ENCODE measurements around the gene MRPS27.
"Not testable (repeated sequence)": the region's sequence is repeated elsewhere in the genome, so short reads cannot be mapped to it uniquely, and the experiment has no call there.

Gene MRPS27

GRCh38 chr5:72325566-72326305 is 5.7 kb upstream of the MRPS27 start:
- no peak for DNase-seq

- no peak for DNase-seq
Observed at GRCh38 chr5:72324189-72324825, 4.3 kb upstream of the MRPS27 start.

DNA sequence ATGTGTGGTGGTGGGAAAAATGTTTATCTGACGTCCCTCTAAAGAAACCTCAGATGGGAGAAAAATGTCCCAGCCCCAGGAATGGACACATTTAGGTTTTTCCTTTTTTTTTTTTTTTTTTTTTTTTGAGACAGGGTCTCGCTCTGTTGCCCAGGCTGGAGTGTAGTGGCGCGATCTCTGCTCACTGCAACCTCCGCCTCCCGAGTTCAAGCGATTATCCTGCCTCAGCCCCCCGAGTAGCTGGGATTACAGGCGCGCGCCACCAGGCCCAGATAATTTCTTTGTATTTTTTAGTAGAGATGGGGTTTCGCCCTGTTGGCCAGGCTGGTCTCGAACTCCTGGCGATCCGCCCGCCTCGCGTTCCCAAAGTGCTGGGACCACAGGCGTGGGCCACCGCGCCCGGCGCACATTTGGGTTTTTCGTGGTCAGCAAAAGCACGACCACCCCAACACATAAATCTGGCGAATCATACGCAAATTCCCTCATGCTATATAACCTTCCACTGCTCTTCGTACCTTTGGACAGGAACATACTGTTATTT is 535 bp downstream of the MRPS27 start:
- peak; percentile 19 to 46 (median 22) for DNase-seq

DNA sequence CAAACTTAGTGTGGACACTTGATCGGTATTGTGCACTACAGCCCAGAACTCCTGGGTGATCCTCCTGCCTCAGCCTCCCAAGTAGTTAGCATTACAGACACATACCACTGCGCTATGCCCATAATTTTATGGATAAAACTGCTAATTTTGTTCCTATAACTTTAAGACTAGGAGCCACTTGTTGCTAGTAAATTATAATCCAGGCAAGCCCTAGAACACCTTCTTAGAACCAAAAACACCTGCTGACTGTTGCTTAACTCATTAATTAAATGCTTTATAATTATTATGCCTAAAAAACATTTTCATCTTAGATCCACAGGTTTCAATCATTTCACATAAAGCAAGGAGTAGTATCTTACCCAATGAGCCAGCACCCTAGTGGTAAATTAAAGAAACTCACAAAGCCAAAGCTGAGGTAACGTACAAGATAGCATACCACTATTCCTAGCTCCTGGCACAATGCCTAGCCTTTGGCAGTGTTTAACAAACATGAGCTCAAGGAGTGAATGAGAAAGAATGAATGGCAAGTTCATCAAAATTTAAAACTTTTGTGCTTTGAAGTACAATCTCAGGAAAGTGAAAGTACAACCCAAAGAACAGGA is 5.4 kb downstream of the MRPS27 start:
- peak in 2 of 3 donors; percentile 5 to 7 for DNase-seq

DNA sequence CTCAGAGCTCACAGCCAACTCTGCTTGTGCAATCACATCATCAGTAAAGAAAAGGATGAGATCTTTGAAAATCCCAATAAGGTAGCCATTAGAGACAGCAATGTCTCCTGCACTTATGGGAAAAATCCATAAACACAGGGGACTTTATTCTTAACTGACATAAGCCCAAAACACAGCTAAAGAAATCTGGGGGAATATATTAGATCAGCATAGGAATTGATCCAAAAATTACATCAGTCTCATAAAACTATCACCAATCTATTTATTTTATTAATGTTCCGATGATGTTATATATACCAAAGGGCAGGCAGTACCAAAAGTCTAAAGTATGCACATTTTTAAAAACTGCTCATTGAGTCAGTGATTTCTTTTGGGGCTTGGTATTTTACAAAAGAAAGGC is 6.9 kb downstream of the MRPS27 start:
- DNase-seq, result no peak

GRCh38 chr5:72308853-72309191 is 11.2 kb downstream of the MRPS27 start:
- DNase-seq, result no peak

DNA sequence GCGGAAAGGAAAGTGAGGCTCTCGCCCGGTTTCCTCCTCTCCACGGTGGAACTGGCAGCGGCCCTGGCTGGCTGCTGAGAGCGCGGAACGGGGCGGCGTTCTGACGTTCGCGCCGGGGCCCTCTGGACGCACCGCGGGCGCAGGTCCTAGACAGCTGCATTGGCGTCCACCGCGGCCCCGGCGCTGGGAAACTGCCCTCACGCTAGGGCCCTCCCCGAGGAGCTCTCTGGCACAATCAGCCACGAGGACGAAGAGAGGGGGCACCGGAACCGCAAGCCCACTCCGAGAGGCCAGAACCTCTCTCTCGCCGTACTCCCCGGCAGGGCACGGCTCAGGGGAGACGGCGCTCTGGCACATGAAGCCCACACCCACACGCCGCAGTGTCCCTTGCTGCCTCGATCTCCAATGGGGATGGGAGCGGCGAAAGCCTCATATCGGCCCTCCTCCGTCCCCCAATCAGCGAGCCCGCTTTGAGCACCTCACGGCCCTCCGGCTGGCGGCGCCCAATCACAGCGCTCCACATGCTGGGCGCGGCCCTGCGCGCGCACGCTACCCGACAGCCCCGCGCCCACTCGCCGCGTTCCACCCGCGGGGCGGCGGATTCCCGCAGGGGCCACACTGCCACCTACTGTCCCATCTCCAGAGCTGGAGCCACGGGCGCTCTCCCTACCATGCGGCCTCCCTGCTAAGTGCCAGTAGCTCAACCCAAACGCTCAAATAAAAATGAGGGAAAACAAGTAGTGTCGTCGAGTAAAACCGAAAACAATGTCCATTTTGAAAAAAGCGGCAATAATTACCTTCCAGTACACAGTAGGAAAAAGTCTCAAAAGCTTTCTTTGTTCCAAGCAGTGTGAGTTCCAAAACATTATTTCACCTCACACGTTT is 11.8 kb downstream of the MRPS27 start:
- DNase-seq, result peak; percentile 99 to 100 (median 100)

DNA sequence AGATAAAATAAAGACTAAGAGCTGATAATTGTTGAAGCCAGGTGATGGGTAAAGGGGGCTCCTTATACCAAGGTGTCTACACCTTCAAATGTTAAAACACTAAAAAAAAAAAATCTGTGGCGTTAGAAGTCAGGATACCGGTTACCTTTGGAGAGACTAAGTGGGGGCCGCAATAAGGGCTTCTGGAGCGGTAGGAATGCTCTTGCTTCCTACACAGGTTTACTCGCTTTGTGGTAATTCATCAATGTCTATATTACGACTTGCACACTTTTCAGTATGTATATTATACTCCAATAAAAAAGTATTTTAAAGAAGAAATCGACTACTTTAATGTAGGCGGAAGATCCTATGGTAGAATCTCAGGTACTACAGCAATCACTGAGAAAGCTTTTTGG is 12.5 kb downstream of the MRPS27 start:
- no peak for DNase-seq

GRCh38 chr5:72305194-72306142 is 14.6 kb downstream of the MRPS27 start:
- peak in 2 of 3 donors; percentile 12 to 22 for DNase-seq

DNA sequence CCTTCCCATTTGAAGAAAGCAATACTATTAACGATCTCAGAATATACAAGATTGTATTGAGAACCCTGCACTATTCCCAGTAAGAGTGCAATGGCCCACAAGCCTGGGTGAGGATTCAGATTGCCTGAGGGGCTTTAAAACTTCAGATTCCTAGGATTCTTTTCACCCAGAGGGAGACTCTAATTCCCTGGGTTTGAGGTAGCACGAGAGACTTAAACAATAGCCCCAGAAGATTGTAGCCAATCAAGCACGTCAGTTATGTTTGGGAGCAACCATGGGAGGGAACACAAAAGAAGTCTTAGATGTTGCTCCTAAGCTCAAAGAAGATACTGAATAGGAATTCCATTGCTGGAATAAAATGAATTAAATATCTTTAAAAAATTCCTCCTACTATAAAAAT is 17.9 kb downstream of the MRPS27 start:
- DNase-seq, result no peak

- DNase-seq, result no peak
Observed at GRCh38 chr5:72301557-72301956, 18.5 kb downstream of the MRPS27 start.

DNA sequence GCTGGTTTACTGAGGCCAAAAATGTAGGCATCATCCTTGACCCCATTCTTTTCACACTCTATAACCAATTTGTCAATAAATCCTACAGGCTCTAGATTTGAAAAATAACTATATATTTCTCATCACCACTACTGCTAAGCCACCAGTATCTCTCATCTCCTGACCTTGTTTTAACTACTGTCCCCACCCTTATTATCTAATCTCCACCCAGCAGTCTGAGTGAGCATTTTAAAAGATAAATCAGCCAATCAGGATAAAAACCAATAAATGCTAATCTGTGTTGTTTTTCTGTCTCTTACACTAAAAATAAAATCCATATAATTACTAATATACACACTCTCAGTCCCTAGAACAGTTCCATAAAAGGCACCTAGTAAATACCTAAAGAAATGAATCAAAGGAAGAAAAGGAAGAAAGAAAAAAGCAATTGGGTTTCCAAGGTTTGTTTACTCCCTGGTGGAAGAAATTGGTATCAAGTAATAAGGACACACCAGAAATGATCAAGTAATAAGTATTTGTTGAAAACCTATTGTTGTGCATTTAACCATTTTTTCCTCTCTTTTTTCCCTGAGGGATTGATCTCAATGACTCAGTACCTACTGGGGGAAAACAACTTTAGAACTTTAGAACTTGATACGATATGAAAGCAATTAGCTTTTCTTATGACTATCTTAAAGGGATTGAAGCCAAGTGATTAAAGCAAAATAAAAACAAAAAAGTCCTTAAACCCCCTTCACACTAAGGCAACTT is 19.3 kb downstream of the MRPS27 start:
- DNase-seq, result no peak

DNA sequence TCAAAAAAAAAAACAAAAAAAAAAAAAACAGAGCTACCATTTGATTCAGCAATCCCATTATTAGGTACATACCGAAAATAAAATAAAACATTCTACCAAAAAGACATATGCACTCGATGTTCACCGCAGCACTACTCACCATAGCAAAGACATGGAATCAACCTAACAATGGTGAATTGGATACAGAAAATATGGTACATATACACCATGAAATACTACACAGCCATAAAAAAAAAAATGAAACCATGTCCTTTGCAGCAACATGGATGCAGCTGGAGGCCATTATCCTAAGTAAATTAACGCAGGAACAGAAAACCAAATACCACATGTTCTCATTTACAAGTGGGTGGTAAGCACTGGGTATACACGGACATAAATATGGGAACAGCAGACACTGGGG is 21.3 kb downstream of the MRPS27 start:
- no peak for DNase-seq

DNA sequence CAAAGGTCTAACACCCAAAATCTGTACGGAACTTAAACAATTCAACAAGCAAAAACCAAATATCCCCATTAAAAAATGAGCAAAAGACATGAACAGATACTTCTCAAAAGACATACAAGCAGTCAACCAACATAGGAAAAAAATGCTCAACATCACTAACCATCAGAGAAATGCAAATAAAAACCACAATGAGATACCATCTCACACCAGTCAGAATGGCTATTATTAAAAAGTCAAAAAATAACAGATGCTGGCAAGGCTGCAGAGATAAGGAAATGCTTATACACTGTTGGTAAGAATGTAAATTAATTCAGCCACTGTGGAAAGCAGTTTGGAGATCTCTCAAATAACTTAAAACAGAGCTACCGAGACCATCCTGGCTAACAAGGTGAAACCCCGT is 21.9 kb downstream of the MRPS27 start:
- DNase-seq, result not testable (repeated sequence)

GRCh38 chr5:72296256-72296655 is 23.8 kb downstream of the MRPS27 start:
- no peak for DNase-seq

GRCh38 chr5:72295539-72295938 is 24.5 kb downstream of the MRPS27 start:
- no peak for DNase-seq

DNA sequence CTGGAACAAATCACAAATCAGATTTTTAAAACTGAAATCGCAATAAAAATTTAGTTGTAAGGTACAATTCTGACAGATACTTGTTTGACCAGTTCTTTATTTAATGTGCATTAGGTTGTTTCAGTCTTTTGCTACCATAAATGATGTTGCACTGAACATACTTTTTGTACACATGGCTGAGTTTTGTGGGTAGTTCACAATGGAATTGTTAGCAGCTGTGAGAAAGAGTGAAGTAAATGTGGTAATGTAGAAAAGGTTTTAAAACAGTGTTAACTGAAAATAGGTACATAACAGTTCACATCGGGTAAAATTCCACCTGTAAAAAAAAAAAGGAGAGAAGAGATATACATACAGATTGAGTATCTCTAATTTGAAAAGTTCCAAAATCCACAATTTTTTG is 25.6 kb downstream of the MRPS27 start:
- DNase-seq, result no peak

GRCh38 chr5:72293495-72294055 is 26.5 kb downstream of the MRPS27 start:
- DNase-seq, result no peak

DNA sequence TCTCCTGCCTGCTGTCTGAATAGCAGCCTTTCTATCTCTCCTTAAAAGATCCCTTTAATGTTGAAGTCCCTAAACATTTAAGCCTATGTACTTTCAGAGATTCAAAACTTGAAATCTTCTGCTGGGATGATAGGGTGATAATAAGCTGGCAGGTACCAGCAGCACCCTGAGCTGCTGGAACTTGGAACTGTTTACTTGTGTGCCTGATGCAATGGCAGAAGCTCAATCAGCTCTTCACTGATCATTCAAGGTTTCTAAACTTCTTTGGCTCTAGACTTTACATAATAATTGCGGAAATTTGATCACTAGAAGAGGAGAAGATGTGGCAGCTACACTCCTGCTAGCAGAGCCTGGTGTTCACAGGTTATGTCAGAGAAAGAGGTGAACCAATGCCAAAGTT is 27.6 kb downstream of the MRPS27 start:
- no peak for DNase-seq

DNA sequence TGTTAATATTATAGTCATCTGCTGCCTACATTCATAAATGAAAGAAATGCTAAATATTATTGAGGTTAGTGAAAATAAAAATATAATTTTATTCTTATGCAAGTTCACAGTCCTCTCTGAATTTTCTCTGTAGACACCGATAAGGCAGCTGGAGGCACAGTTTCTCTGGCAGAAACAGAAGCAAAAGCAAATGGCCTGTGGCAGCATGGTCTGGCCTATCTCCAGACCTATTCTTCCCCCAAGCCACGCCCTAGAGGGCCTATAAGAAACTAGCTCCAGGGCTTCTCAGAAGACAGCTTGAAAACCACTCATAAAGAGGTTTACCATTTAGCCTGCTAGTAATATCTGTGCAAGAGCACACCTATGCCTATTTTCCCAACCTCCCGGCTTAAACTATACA is 28.4 kb downstream of the MRPS27 start:
- no peak for DNase-seq

All from suppressor macrophage treated with lipopolysaccharide for 1 hour (primary cell).